ENCODE data around the gene IRX3.

Gene IRX3

GRCh38 chr16:54286366-54287130, at the start of gene IRX3:
Gene IRX3, minus strand, starts transcription at chr16:54286787. Its CDS starts 737 bp downstream, at chr16:54286050.
- Histone ChIP-seq H3K4me3 (ENCODE audit: low read length) (peak within 1 kb of the TSS; percentile 88), H3K36me3 (ENCODE audit: control insufficient read depth, insufficient read depth, low read length, severe bottlenecking) (no peaks in the 10 kb centered on the region), H3K4me1 (ENCODE audit: control insufficient read depth, insufficient read depth, low read length) (no peaks in the 10 kb centered on the region), H3K9ac (ENCODE audit: low read length) (peak within 1 kb of the TSS; percentile 90), H3K9me3 (ENCODE audit: control insufficient read depth, low read length) (no peaks in the 10 kb centered on the region), H3K27me3 (replicated peaks; ENCODE audit: control insufficient read depth, insufficient read depth, low read length) (no peaks in the 10 kb centered on the region)
- DNase-seq (ENCODE audit: low read depth), result peak; percentile 98

GRCh38 chr16:54335230-54335629, 48.6 kb upstream of the IRX3 start:
- Histone ChIP-seq H3K9ac (ENCODE audit: low read length) (no peak overlapping the region), H3K4me3 (ENCODE audit: low read length) (no peak overlapping the region), H3K36me3 (ENCODE audit: control insufficient read depth, insufficient read depth, low read length, severe bottlenecking) (no peaks in the 10 kb centered on the region), H3K4me1 (ENCODE audit: control insufficient read depth, insufficient read depth, low read length) (peaks cover 12% of the 10 kb centered on the region), H3K27me3 (replicated peaks; ENCODE audit: control insufficient read depth, insufficient read depth, low read length) (peaks cover 15% of the 10 kb centered on the region), H3K9me3 (ENCODE audit: control insufficient read depth, low read length) (peaks cover 8% of the 10 kb centered on the region)
- peak; percentile 60 for DNase-seq (ENCODE audit: low read depth)

- DNase-seq (ENCODE audit: low read depth), result peak; percentile 16
- no peak overlapping the region for H3K4me3 ChIP-seq (ENCODE audit: low read length)
- peaks cover 16% of the 10 kb centered on the region for H3K27me3 ChIP-seq (replicated peaks; ENCODE audit: control insufficient read depth, insufficient read depth, low read length)
- H3K36me3 ChIP-seq (ENCODE audit: control insufficient read depth, insufficient read depth, low read length, severe bottlenecking), result no peaks in the 10 kb centered on the region
- no peak overlapping the region for H3K9ac ChIP-seq (ENCODE audit: low read length)
- peaks cover 12% of the 10 kb centered on the region for H3K4me1 ChIP-seq (ENCODE audit: control insufficient read depth, insufficient read depth, low read length)
- H3K9me3 ChIP-seq (ENCODE audit: control insufficient read depth, low read length), result peaks cover 2% of the 10 kb centered on the region
These were observed 47.6 kb upstream of the IRX3 start for GRCh38 chr16:54334208-54334607.

GRCh38 chr16:54331241-54332002, 44.8 kb upstream of the IRX3 start:
- Histone ChIP-seq H3K4me3 (ENCODE audit: low read length) (no peak overlapping the region), H3K27me3 (replicated peaks; ENCODE audit: control insufficient read depth, insufficient read depth, low read length) (peaks cover 13% of the 10 kb centered on the region), H3K9me3 (ENCODE audit: control insufficient read depth, low read length) (peaks cover 5% of the 10 kb centered on the region), H3K9ac (ENCODE audit: low read length) (no peak overlapping the region), H3K36me3 (ENCODE audit: control insufficient read depth, insufficient read depth, low read length, severe bottlenecking) (no peaks in the 10 kb centered on the region), H3K4me1 (ENCODE audit: control insufficient read depth, insufficient read depth, low read length) (peaks cover 20% of the 10 kb centered on the region)
- DNase-seq (ENCODE audit: low read depth), result no peak

- Histone ChIP-seq H3K27me3 (replicated peaks; ENCODE audit: control insufficient read depth, insufficient read depth, low read length) (peaks cover 13% of the 10 kb centered on the region), H3K9ac (ENCODE audit: low read length) (no peak overlapping the region), H3K9me3 (ENCODE audit: control insufficient read depth, low read length) (peaks cover 5% of the 10 kb centered on the region), H3K4me1 (ENCODE audit: control insufficient read depth, insufficient read depth, low read length) (peaks cover 19% of the 10 kb centered on the region), H3K4me3 (ENCODE audit: low read length) (no peak overlapping the region), H3K36me3 (ENCODE audit: control insufficient read depth, insufficient read depth, low read length, severe bottlenecking) (no peaks in the 10 kb centered on the region)
- DNase-seq (ENCODE audit: low read depth), result no peak
These were observed 41.0 kb upstream of the IRX3 start for GRCh38 chr16:54327609-54328008.

GRCh38 chr16:54326266-54326662, 39.7 kb upstream of the IRX3 start:
- peak; percentile 15 for DNase-seq (ENCODE audit: low read depth)
- no peaks in the 10 kb centered on the region for H3K36me3 ChIP-seq (ENCODE audit: control insufficient read depth, insufficient read depth, low read length, severe bottlenecking)
- peaks cover 5% of the 10 kb centered on the region for H3K9me3 ChIP-seq (ENCODE audit: control insufficient read depth, low read length)
- H3K9ac ChIP-seq (ENCODE audit: low read length), result no peak overlapping the region
- no peak overlapping the region for H3K4me3 ChIP-seq (ENCODE audit: low read length)
- peaks cover 23% of the 10 kb centered on the region for H3K4me1 ChIP-seq (ENCODE audit: control insufficient read depth, insufficient read depth, low read length)
- peaks cover 13% of the 10 kb centered on the region for H3K27me3 ChIP-seq (replicated peaks; ENCODE audit: control insufficient read depth, insufficient read depth, low read length)

GRCh38 chr16:54325616-54326265, 39.2 kb upstream of the IRX3 start:
- H3K27me3 ChIP-seq (replicated peaks; ENCODE audit: control insufficient read depth, insufficient read depth, low read length), result peaks cover 16% of the 10 kb centered on the region
- no peak for DNase-seq (ENCODE audit: low read depth)
- peaks cover 23% of the 10 kb centered on the region for H3K4me1 ChIP-seq (ENCODE audit: control insufficient read depth, insufficient read depth, low read length)
- no peaks in the 10 kb centered on the region for H3K36me3 ChIP-seq (ENCODE audit: control insufficient read depth, insufficient read depth, low read length, severe bottlenecking)
- H3K4me3 ChIP-seq (ENCODE audit: low read length), result no peak overlapping the region
- peaks cover 5% of the 10 kb centered on the region for H3K9me3 ChIP-seq (ENCODE audit: control insufficient read depth, low read length)
- H3K9ac ChIP-seq (ENCODE audit: low read length), result no peak overlapping the region

- no peak overlapping the region for H3K4me3 ChIP-seq (ENCODE audit: low read length)
- DNase-seq (ENCODE audit: low read depth), result no peak
- H3K9ac ChIP-seq (ENCODE audit: low read length), result no peak overlapping the region
- peaks cover 5% of the 10 kb centered on the region for H3K9me3 ChIP-seq (ENCODE audit: control insufficient read depth, low read length)
- H3K4me1 ChIP-seq (ENCODE audit: control insufficient read depth, insufficient read depth, low read length), result peaks cover 23% of the 10 kb centered on the region
- peaks cover 22% of the 10 kb centered on the region for H3K27me3 ChIP-seq (replicated peaks; ENCODE audit: control insufficient read depth, insufficient read depth, low read length)
- no peaks in the 10 kb centered on the region for H3K36me3 ChIP-seq (ENCODE audit: control insufficient read depth, insufficient read depth, low read length, severe bottlenecking)
These were observed 38.1 kb upstream of the IRX3 start for GRCh38 chr16:54324716-54325115.

- Histone ChIP-seq H3K4me3 (ENCODE audit: low read length) (no peak overlapping the region), H3K27me3 (replicated peaks; ENCODE audit: control insufficient read depth, insufficient read depth, low read length) (peaks cover 17% of the 10 kb centered on the region), H3K9me3 (ENCODE audit: control insufficient read depth, low read length) (peaks cover 3% of the 10 kb centered on the region), H3K9ac (ENCODE audit: low read length) (no peak overlapping the region), H3K36me3 (ENCODE audit: control insufficient read depth, insufficient read depth, low read length, severe bottlenecking) (no peaks in the 10 kb centered on the region), H3K4me1 (ENCODE audit: control insufficient read depth, insufficient read depth, low read length) (peaks cover 8% of the 10 kb centered on the region)
- no peak for DNase-seq (ENCODE audit: low read depth)
These were observed 34.2 kb upstream of the IRX3 start for GRCh38 chr16:54320697-54321340.

- Histone ChIP-seq H3K9ac (ENCODE audit: low read length) (no peak overlapping the region), H3K4me3 (ENCODE audit: low read length) (no peak overlapping the region), H3K36me3 (ENCODE audit: control insufficient read depth, insufficient read depth, low read length, severe bottlenecking) (no peaks in the 10 kb centered on the region), H3K9me3 (ENCODE audit: control insufficient read depth, low read length) (peaks cover 3% of the 10 kb centered on the region), H3K4me1 (ENCODE audit: control insufficient read depth, insufficient read depth, low read length) (peaks cover 4% of the 10 kb centered on the region), H3K27me3 (replicated peaks; ENCODE audit: control insufficient read depth, insufficient read depth, low read length) (peaks cover 17% of the 10 kb centered on the region)
- DNase-seq (ENCODE audit: low read depth), result peak; percentile 1
These were observed 32.4 kb upstream of the IRX3 start for GRCh38 chr16:54318941-54319340.

Data from adipocyte (in vitro differentiated cells).